ENCODE data around the gene ITGB5.

The ITGB5 gene

GRCh38 chr3:124896824-124897526 is 9.8 kb upstream of the ITGB5 start:
- no peak for DNase-seq (ENCODE audit: low read depth, low spot score)

- DNase-seq (ENCODE audit: low read depth, low spot score), result no peak
Observed at GRCh38 chr3:124895756-124896155, 8.6 kb upstream of the ITGB5 start.

- no peak for DNase-seq (ENCODE audit: low read depth, low spot score)
Observed at GRCh38 chr3:124893526-124893925, 6.4 kb upstream of the ITGB5 start.

GRCh38 chr3:124890573-124891190 is 3.5 kb upstream of the ITGB5 start:
- DNase-seq (ENCODE audit: low read depth, low spot score), result no peak

- DNase-seq (ENCODE audit: low read depth, low spot score), result no peak
Observed at GRCh38 chr3:124888482-124889441, 1.6 kb upstream of the ITGB5 start.

- DNase-seq (ENCODE audit: low read depth, low spot score), result no peak
Observed at GRCh38 chr3:124887932-124888298, 750 bp upstream of the ITGB5 start.

GRCh38 chr3:124886168-124887056 is 753 bp downstream of the ITGB5 start:
- DNase-seq (ENCODE audit: low read depth, low spot score), result no peak

- DNase-seq (ENCODE audit: low read depth, low spot score), result no peak
Observed at GRCh38 chr3:124885466-124886167, 1.5 kb downstream of the ITGB5 start.

GRCh38 chr3:124884474-124885101 is 2.6 kb downstream of the ITGB5 start:
- no peak for DNase-seq (ENCODE audit: low read depth, low spot score)

- DNase-seq (ENCODE audit: low read depth, low spot score), result no peak
Observed at GRCh38 chr3:124883766-124884473, 3.2 kb downstream of the ITGB5 start.

- DNase-seq (ENCODE audit: low read depth, low spot score), result no peak
Observed at GRCh38 chr3:124882816-124883747, 4.1 kb downstream of the ITGB5 start.

- DNase-seq (ENCODE audit: low read depth, low spot score), result no peak
Observed at GRCh38 chr3:124881976-124882697, 5.0 kb downstream of the ITGB5 start.

- no peak for DNase-seq (ENCODE audit: low read depth, low spot score)
Observed at GRCh38 chr3:124879337-124879680, 7.9 kb downstream of the ITGB5 start.

- DNase-seq (ENCODE audit: low read depth, low spot score), result no peak
Observed at GRCh38 chr3:124878561-124879336, 8.4 kb downstream of the ITGB5 start.

- no peak for DNase-seq (ENCODE audit: low read depth, low spot score)
Observed at GRCh38 chr3:124877674-124878073, 9.5 kb downstream of the ITGB5 start.

- no peak for DNase-seq (ENCODE audit: low read depth, low spot score)
Observed at GRCh38 chr3:124876401-124876878, 10.7 kb downstream of the ITGB5 start.

- DNase-seq (ENCODE audit: low read depth, low spot score), result no peak
Observed at GRCh38 chr3:124873226-124873625, 13.9 kb downstream of the ITGB5 start.
